ENCODE results near the gene FGF13.

GRCh38 chrX:138692591-138692990 lies 18.9 kb downstream of the FGF13 start:
- TF ChIP-seq CTCF (IDR thresholded peaks at IDR 0.05; ENCODE audit: insufficient read depth, low read depth, low read length) (no peak), EZH2 (IDR thresholded peaks at IDR 0.05; ENCODE audit: insufficient read depth, low read length) (no peak)

Data from astrocyte (in vitro differentiated cells and primary cell).